GM21390 (cell line): ENCODE measurements around the gene LRRC38.
"Not testable (repeated sequence)": the region's sequence is repeated elsewhere in the genome, so short reads cannot be mapped to it uniquely, and the experiment has no call there.

ENCODE experiments used
- ATAC-seq: cut with Tn5 transposase; IDR thresholded peaks from one replicate; pipeline ENCODE4 v1.9.1; 2021; ENCODE audit not compliant: unreplicated experiment

LRRC38 gene, protein sequence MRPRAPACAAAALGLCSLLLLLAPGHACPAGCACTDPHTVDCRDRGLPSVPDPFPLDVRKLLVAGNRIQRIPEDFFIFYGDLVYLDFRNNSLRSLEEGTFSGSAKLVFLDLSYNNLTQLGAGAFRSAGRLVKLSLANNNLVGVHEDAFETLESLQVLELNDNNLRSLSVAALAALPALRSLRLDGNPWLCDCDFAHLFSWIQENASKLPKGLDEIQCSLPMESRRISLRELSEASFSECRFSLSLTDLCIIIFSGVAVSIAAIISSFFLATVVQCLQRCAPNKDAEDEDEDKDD

GRCh38 chr1:13513895-13514546 lies at the start of gene LRRC38:
Gene LRRC38 (minus strand): TSS chr1:13514003. CDS start chr1:13513593, 410 bp downstream.
- no peak for ATAC-seq

DNA sequence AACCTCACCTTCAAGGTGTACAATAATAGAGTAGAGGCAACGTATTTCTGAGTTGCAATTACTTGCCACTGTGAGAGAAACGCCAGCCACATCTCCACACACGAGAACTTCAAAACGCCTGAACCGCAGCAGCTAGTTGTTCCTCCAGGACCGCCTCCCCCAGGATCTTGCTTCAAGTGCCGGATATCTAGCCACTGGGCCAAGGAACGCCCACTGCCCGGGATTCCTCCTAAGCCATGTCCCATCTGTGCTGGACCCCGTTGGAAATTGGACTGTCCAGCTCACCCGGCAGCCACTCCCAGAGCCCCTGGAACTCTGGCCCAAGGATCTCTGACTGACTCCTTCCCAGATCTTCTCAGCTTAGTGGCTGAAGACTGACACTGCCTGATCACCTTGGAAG lies 49.2 kb upstream of the LRRC38 start:
- ATAC-seq, result not testable (repeated sequence)

GRCh38 chr1:13560541-13560940 lies 46.7 kb upstream of the LRRC38 start:
- ATAC-seq, result no peak

GRCh38 chr1:13556224-13556764 lies 42.5 kb upstream of the LRRC38 start:
- no peak for ATAC-seq

DNA sequence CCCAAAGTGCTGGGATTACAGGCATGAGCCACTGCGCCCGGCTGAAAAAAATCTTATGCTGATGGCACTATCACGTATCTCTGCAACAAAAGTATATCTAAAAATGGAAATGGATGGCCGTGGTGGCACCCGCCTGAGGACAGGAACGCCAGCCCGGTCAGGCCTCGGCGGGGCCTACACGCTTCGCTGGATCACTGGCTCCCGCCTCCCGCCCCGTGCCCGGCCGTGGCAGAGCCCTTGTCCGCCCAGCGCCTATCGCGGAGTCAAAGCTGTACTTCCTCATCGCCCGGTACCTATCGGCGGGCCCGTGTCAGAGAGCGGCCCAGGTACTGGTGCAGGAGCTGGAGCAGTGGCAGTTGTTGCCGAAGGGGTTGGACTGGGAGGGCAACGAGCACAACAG lies 41.0 kb upstream of the LRRC38 start:
- ATAC-seq, result no peak

DNA sequence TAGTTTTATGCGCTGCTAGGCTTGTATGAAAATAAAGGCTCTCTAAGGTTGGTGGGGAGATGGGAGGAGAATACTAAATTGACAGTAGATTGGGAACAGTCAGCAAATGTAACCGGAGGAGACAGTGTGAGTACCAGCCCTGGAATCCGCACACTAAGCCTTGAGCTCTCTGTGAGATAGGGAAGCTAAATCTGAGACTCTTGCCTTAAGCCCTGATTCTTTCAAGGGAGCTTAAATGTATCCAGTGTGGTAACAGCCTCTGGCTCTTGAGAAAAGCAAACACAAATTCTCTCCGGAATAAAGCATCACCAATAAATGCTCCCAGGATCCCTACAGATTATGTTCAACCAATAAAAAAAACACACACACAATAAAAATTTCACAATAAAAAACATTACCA lies 36.9 kb upstream of the LRRC38 start:
- no peak for ATAC-seq

DNA sequence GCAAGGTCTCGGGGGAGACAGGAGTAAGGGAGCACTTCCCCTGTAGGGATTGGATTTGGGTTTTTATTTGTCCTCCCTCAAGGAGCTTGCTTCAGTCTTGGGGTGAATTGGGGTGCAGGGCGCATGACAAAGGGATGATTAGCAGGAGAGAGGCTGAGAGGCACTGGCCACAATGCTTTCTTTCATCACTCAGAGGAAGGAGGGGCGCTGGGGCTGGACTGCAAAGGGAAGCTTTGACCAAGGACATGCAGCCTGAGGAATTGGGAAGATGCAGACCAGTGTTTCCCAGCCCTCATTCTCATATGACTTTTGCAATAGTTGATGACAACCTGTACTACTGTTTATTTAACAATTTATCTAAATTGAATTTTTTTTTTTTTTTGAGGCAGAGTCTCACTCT lies 35.7 kb upstream of the LRRC38 start:
- ATAC-seq, result no peak

GRCh38 chr1:13549021-13549420 lies 35.2 kb upstream of the LRRC38 start:
- ATAC-seq, result no peak

- no peak for ATAC-seq
Observed at GRCh38 chr1:13548281-13548680, 34.5 kb upstream of the LRRC38 start.

GRCh38 chr1:13546791-13547190 lies 33.0 kb upstream of the LRRC38 start:
- no peak for ATAC-seq

DNA sequence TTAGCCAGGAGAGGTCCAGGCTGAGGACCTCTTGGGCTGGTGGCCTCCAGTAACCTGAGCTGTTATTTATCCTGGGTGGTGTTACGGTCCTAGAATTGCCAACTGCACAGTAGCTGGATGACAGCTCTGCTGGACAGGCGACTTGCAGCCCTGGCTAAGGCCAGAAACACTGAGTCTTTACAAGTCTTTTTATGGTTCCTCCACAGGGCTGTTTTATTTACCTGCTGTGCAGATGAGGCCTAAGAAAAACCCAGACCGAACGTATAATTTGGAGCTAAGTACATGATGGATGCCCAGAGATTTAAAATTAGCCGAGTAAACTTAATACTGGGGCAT lies 30.4 kb upstream of the LRRC38 start:
- ATAC-seq, result no peak

DNA sequence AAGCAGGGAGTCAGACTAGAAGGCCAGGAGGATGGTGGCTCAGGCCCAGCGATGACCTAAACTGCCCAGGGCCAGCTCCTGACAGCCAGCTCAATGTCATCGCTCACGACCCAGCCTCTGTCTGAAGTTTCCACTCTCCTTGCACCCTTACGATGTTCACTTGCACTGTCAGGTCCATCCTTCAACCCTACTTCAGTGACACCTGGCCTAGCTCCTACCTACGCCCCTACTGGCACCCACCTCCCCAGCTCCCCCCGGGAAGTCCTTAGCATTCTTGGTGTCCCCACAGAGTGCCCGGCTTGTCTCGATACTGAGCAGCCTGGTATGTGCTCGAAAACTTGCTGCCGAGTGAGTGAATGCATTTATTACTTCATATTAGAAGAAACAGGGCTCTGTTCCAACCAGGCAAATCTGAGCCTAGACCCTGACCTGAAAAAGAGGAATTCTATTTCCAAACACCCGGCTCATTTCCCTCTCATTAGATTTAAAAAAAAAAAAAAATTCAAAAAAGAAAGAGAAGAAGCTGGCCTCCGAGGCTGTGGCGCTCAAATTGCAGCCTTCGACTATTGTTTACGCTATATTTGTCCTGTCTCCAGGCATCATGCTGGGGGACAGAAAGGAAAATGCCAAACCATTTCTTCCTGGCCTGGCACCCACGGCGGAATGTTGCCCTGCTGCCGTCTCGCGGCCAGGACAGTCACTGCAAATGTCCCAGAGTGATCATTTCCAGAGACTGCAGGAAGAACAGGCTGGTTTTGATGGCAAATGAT lies 29.8 kb upstream of the LRRC38 start:
- ATAC-seq, result no peak

DNA sequence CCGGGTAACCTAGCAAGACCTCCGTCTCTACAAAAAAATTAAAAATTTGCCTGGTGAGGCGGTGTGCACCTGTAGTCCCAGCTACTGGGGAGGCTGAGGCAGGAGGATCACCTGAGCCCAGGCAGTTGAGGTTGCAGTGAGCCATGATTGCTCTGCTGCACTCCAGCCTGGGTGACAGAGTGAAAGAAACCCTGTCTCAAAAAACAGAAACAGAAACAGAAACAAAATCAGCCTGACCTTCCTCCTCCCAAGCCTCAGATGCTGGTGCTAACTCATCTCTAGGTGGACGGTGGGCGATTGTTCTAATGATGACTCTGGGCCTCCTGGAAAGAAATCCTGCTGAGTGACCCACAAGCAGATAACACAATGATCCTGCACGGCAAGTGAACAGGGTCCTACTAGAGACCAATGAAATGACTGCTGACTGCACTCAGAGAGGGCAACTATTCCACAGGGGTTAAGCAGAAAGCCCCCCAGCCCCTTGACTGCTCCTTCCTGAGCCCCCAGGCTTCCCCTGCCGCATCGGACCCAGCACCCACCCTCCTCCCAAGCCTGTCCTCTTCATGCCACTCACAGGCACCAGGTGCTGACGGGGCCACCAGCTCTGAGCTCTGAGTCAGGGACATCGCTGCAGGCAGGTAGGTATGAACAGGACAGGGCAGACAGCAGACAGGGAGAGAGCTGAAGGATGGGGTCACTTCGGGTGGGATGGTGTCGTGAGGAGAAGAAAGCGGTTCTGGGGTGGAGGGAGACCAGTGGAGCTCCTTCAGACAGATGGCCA lies 27.8 kb upstream of the LRRC38 start:
- ATAC-seq, result no peak

DNA sequence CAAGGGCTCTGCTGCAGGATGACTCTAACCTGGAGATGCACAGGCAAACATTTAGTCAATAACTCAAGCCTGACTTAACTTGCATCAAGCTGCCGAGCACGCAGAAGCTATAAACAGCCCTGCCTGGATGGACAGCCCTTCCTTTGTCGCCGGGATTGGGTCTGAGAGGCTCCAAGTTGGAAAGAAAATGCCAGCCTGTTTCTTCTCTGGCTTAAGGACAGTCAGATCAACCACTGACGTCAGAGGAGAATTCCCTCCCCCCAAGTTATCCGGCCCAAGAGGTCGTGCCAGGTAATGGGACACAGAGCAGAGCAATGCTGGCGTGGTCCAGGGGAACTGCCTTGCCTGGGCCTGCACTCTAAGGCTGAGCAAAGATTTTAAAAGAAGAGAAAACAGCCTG lies 27.1 kb upstream of the LRRC38 start:
- ATAC-seq, result no peak

DNA sequence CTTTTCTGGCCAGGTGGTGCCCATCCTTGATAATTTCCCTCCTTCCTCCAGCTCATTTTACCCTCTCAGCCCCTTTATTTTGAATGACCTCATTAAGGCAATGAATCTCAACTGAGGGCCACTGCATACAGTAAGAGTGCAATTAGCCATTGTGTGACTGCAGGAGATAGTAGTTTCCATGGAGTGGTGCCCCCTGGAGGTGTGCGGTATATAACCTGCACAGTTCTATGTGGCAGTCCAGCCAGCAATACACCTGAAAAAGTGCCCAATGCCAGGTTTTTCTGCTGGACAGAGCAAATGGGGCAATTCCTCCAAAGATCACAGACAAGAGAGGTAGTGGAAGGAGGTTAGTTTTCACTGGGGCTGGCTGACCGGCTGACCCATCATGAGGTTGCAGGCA lies 25.9 kb upstream of the LRRC38 start:
- ATAC-seq, result no peak

DNA sequence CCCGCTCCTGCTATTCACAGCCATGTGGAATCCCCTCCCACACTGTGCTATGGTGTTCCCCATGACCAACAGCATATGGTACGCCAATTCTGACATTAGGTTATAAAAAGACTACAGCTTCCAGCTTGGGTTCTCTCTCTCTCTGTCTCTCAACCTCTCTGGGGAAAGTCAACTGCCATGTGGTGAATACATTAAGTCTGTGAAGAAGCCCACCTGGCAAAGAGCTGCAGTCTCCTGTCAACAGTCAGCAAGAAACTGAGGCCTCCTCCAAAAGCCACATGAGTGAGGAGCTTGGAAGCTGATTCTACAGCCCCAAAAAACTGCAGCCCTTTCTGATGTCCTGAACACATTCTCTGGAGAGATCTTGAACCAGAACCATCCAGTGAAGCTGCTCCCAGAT lies 25.0 kb upstream of the LRRC38 start:
- no peak for ATAC-seq

GRCh38 chr1:13536571-13536970 lies 22.8 kb upstream of the LRRC38 start:
- ATAC-seq, result no peak

DNA sequence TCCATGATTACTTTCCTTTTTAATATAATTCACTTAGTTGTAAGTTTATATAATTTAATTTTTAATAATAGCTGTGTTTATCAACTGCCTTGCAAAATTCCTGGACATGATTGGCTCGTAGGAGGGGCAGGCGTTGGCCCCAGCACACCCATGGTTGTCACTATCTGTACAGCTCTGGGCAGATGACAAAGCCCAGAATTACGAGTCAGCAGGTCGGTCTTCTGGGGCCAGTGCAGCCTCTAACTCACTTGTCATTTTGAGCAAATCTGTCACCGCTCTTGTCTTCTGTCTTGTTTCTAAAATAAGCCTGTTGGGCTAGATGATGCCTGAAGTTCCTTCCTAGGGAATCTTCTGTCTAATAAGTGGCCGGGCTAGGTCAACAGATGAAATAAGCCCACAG lies 21.4 kb upstream of the LRRC38 start:
- ATAC-seq, result no peak

DNA sequence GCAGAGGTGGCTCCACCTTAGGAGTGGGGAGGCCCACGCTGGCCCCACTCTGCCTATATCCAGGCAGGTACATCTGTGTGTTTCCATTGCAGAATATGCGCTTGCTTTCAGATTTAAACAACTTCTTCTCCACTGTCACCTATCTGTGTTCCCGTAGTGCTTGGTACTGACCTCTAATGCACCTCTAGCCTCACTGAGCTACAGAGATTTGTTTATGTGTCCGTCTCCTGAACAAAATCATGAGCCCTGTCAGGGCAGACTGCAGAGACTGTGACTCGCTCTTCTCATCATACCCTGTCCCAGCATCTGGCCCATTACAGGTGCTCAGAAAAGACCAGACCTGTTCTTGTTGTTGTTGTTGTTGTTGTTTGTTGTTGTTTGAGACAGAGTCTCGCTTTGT lies 14.5 kb upstream of the LRRC38 start:
- ATAC-seq, result no peak

GRCh38 chr1:13523780-13524477 lies 10.1 kb upstream of the LRRC38 start:
- no peak for ATAC-seq

DNA sequence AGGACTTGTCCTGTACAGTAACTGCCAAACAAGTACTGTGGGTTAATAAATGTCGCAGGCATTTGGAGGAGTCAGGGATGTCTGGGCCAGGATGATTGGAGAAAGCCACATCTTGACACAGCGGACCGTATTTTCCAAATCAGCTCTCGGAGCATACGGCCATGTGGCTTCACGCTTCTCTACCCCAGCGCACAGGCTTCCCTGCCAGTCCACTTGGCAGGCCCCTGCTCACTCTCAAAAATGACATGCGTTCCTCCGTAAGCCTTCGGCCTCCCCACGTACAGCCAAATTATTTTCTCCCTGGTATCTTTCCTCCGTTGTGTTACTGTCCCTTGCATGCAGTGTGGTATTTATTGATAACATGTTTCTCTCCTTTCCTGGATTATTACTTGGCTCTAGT lies 7.2 kb upstream of the LRRC38 start:
- no peak for ATAC-seq
